Breast epithelium (tissue), 4 donors: ENCODE data around the gene ANGEL1. TPM values are rescaled to one million over a fixed set of nuclear protein-coding genes. Genes with fewer than 3 reads are reported as not detected.

ENCODE experiments used
- DNase-seq, 2 donors: peaks; one replicate each; pipeline ENCODE4 v3.0.0-alpha.2; 2019; ENCODE audit warnings: low spot score in 2 of 2
- H3K27ac ChIP-seq, 2 donors: fragments of 200-600 bp; sonication (generic) in 1 of 2; one replicate each; pipeline ENCODE4 v1.5.1; 2016 to 2019; ENCODE audit warnings: mild to moderate bottlenecking in 1 of 2
- H3K27me3 ChIP-seq, 2 donors: fragments of 200-600 bp; sonication (generic) in 1 of 2; one replicate each; pipeline versions ENCODE4 v1.5.1 to v1.6.0; 2017 to 2019; ENCODE audit warnings: control low read depth in 1 of 2, mild to moderate bottlenecking in 1 of 2
- H3K36me3 ChIP-seq: fragments of 200-600 bp; one replicate; pipeline ENCODE4 v1.5.1; 2019
- H3K4me1 ChIP-seq, 2 donors: fragments of 200-600 bp; sonication (generic); one replicate each; pipeline ENCODE4 v1.5.1; 2016 to 2019; ENCODE audit warnings: control low read depth in 1 of 2
- H3K4me3 ChIP-seq, 3 donors: fragments of 200-600 bp; sonication (generic); 1 replicate in 2 of 3; 2 replicates in 1 of 3; pipeline ENCODE4 v1.5.1; 2016 to 2019; ENCODE audit warnings: mild to moderate bottlenecking in 3 of 3, moderate library complexity in 2 of 3
- H3K9me3 ChIP-seq, 2 donors: fragments of 200-600 bp; sonication (generic) in 1 of 2; one replicate each; pipeline ENCODE4 v1.5.1; 2016 to 2019; ENCODE audit warnings: control low read depth in 1 of 2
- POLR2A ChIP-seq: fragments of 450-650 bp; IDR thresholded peaks from one replicate; pipeline ENCODE4 v1.6.1; 2016; ENCODE audit warnings: antibody characterized with exemption, mild to moderate bottlenecking, moderate library complexity
- POLR2AphosphoS5 ChIP-seq, 3 donors: sonication (generic); formaldehyde crosslinking; IDR thresholded peaks; one replicate each; pipeline ENCODE4 v1.6.1; 2017; ENCODE audit warnings: antibody characterized with exemption in 3 of 3
- intact Hi-C: fragments of 100-400 bp; cut with DNase I; formaldehyde crosslinking; loops from one replicate; pipeline ENCODE4 v1.15.1; 2023; ENCODE audit warnings: low total_unique reads
- total RNA-seq, 3 donors: library from RNA; depleted of rRNA; stranded (reverse); fragments of >200 nt; gene quantifications; one replicate each; pipeline ENCODE4 v1.1.0, GENCODE V29; 2016
- TF ChIP-seq, protein P1 (sequence below), 3 donors: fragments of 450-650 bp; IDR thresholded peaks; one replicate each; pipeline ENCODE4 v1.5.1; 2016 to 2017; ENCODE audit warnings: antibody characterized with exemption in 3 of 3, mild to moderate bottlenecking in 3 of 3, moderate library complexity in 3 of 3

ANGEL1 gene
- total RNA-seq, 3 donors from 2014 or later, result 18.6 to 30.5 (median 24.7) TPM

DNA sequence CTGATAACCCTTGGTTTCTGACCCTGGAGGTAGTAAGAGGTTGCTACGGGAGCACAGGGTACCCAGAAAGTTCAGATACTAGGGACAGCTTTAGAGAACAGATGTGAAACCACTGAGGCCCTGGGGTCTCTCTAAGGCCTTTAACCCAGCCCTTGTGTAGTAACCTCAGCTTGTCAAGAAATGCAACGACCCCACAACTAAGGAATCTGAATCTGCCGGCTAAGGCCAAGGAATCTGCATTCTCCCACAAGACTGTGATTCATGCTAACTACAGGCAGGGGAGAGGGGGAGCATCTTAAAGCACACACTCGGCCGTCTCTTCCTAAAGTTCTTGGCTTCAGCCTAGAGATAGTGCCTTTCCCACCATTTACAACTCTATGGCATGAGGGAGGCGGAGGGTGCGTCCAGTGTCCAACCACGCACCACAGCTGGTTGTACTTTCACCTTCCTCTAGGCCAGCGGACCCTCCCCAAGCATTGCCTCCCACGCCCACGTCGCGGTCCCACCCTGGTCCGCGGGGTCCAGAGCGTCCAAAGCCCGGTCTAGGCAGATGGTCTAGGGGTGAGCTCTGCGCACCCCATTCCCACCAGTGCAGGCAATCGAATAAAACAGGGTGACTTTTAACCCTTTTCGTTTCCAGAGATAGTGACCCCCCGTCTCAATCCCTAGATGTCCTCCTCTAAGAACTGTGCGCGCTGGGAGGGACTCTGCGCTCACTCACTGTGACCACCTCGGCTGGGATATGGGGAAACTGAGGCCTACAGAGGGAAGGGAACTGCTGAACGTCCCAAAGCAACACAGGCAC lies 52.1 kb downstream of the ANGEL1 start:
- Histone ChIP-seq H3K4me1 (no peaks in the 10 kb centered on the region), H3K36me3 (no peaks in the 10 kb centered on the region), H3K9me3 (no peaks in the 10 kb centered on the region), H3K4me3 (peak overlapping the region; percentile 71 to 97 (median 82)), H3K27ac (peak overlapping the region in 1 of 2 donors; percentile 83), H3K27me3 (no peaks in the 10 kb centered on the region)
- peak in 1 of 2 donors; percentile 13 for DNase-seq
- intact Hi-C loops, result no loop called here
- TF ChIP-seq, protein P1, sequence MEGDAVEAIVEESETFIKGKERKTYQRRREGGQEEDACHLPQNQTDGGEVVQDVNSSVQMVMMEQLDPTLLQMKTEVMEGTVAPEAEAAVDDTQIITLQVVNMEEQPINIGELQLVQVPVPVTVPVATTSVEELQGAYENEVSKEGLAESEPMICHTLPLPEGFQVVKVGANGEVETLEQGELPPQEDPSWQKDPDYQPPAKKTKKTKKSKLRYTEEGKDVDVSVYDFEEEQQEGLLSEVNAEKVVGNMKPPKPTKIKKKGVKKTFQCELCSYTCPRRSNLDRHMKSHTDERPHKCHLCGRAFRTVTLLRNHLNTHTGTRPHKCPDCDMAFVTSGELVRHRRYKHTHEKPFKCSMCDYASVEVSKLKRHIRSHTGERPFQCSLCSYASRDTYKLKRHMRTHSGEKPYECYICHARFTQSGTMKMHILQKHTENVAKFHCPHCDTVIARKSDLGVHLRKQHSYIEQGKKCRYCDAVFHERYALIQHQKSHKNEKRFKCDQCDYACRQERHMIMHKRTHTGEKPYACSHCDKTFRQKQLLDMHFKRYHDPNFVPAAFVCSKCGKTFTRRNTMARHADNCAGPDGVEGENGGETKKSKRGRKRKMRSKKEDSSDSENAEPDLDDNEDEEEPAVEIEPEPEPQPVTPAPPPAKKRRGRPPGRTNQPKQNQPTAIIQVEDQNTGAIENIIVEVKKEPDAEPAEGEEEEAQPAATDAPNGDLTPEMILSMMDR (IDR thresholded peaks at IDR 0.05), result no peak
- no peak for TF ChIP-seq POLR2AphosphoS5 (IDR thresholded peaks at IDR 0.05)

DNA sequence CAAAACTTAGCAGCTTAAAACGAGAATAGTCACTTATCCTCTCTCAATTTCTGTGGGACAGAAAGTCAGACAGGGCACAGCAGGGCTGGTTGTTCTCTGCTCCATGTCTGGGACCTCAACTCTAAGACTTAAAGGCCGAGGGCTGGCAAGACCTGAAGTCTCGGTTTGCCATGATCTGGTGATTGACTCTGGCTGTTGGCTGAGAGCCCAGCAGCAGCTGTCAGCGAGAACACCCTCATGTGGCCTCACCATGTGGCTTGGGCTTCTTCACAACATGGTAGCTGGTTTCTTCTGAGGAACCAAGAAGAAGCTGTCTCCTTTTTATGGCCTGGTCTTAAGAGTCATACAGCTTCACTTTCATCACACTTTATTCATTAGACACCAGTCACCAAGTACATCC lies 53.1 kb downstream of the ANGEL1 start:
- intact Hi-C loops, result no loop called here
- H3K4me1 ChIP-seq, result no peaks in the 10 kb centered on the region
- H3K9me3 ChIP-seq, result no peaks in the 10 kb centered on the region
- no peak overlapping the region for H3K27ac ChIP-seq
- no peak overlapping the region for H3K4me3 ChIP-seq
- no peaks in the 10 kb centered on the region for H3K36me3 ChIP-seq
- TF ChIP-seq POLR2A (no peak), POLR2AphosphoS5 (IDR thresholded peaks at IDR 0.05) (no peak)
- TF ChIP-seq, protein P1 (IDR thresholded peaks at IDR 0.05), result no peak
- H3K27me3 ChIP-seq, result no peaks in the 10 kb centered on the region
- DNase-seq, result no peak

DNA sequence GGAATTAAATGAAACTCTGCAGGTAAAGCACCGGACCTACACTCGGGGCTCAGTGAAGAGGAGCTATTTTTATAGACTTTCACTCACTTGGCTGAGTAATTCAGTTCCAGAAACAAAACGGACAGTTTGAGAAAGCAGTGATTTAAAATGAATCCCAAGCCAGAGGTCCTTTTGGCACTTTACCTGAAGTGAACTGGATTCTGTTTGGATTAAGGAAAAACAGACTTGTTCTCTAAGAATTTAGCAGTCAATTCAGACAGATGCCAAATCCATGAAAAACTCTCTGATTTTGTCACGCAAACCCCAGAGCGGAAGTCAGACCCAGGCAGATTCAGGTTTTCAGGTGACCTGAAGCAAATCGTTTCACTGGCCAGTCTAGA lies 56.3 kb downstream of the ANGEL1 start:
- no peak for DNase-seq
- intact Hi-C loops, result no loop called here
- Histone ChIP-seq H3K4me1 (no peaks in the 10 kb centered on the region), H3K4me3 (no peak overlapping the region), H3K9me3 (no peaks in the 10 kb centered on the region), H3K27ac (no peak overlapping the region), H3K36me3 (no peaks in the 10 kb centered on the region), H3K27me3 (no peaks in the 10 kb centered on the region)
- TF ChIP-seq POLR2A, result no peak
- TF ChIP-seq POLR2AphosphoS5 (IDR thresholded peaks at IDR 0.05), result no peak
- TF ChIP-seq, protein P1 (IDR thresholded peaks at IDR 0.05), result no peak

DNA sequence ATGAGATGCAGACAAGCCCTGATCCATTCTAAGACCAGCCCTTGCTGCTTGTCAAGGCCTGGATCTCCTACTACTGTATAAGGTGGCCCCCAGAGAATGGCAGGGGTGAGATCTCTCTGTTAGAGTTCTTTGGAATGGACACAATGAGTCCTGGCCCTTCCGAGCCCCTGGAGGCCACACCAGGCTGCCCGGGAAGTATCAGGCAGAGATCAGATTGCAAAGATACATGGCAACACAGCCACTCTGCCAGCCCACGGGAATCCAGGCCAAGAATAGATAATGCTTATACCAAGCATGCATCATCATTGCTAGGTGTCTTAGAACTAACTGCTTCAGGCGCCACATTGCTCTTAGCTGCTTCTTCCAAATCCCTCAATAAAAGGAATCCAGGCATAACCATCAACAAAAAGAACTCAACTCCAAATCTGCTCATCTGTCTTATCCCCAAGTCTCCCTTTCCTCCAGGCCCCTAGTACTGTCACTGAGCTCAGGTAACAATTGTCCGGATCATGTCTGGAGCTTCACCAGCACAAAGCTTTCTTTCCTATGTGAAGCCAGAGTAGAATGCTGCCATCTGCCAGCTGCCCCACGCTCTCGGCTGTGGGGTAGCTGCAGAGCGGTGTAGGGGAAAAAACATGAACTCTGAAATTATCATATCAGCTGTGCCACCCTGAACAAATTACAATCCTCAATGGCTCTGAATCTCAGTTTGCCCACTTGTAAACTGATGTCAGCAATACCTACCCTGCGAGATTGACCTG lies 56.9 kb downstream of the ANGEL1 start:
- no peak overlapping the region for H3K27ac ChIP-seq
- no peak for TF ChIP-seq POLR2AphosphoS5 (IDR thresholded peaks at IDR 0.05)
- TF ChIP-seq, protein P1 (IDR thresholded peaks at IDR 0.05), result no peak
- no peak for TF ChIP-seq POLR2A
- intact Hi-C loops, result no loop called here
- no peak for DNase-seq
- H3K27me3 ChIP-seq, result no peaks in the 10 kb centered on the region
- H3K36me3 ChIP-seq, result no peaks in the 10 kb centered on the region
- no peaks in the 10 kb centered on the region for H3K9me3 ChIP-seq
- no peak overlapping the region for H3K4me3 ChIP-seq
- no peaks in the 10 kb centered on the region for H3K4me1 ChIP-seq

DNA sequence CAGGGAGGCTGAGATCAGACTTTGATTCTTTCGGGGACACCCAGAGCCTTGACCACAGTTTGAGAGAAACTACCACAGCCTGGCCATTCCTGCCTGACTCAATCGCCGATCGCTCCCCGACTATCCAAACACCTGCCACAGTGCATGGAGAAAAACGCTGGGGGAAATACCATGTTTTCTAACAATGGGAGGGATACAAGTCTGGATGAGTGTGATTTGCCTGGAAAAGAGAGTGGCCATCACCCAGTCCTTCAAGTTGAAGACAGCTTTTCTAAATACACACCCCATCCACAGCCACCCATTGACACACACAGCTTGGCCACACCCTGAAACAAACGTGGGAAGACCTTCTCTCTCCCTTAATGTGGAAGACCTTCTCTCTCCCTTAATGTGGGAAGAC lies 58.1 kb downstream of the ANGEL1 start:
- intact Hi-C loops, result no loop called here
- H3K27me3 ChIP-seq, result no peaks in the 10 kb centered on the region
- DNase-seq, result no peak
- H3K9me3 ChIP-seq, result no peaks in the 10 kb centered on the region
- TF ChIP-seq, protein P1 (IDR thresholded peaks at IDR 0.05), result no peak
- TF ChIP-seq POLR2AphosphoS5 (IDR thresholded peaks at IDR 0.05) (no peak), POLR2A (no peak)
- no peak overlapping the region for H3K4me3 ChIP-seq
- no peaks in the 10 kb centered on the region for H3K36me3 ChIP-seq
- H3K27ac ChIP-seq, result no peak overlapping the region
- H3K4me1 ChIP-seq, result no peaks in the 10 kb centered on the region
